IMR-90 (cell line): ENCODE results near the gene GPBAR1. TPM values are rescaled to one million over a fixed set of nuclear protein-coding genes. Genes with fewer than 3 reads are reported as not detected.
A peak's percentile ranks its signal among the peaks of the same experiment; 100 is the strongest.
"Not testable (repeated sequence)": the region's sequence is repeated elsewhere in the genome, so short reads cannot be mapped to it uniquely, and the experiment has no call there.

Source experiments
- ATAC-seq: fragments of 200-7000 bp; cut with Tn5 transposase; 2 replicates; pipeline ENCODE4 v1.9.1; 2020; ENCODE audit warnings: low read depth, mild to moderate bottlenecking, moderate library complexity
- BruUV-seq: library from RNA; stranded (reverse); fragments of 400-500 nt; replicated peaks from 2 replicates; lab custom pipeline; 2021; lab: Mats Ljungman, UMichigan
- CTCF ChIA-PET: fragments of 300-600 bp; formaldehyde crosslinking; extraction: SDS; loops from one replicate; lab custom pipeline; 2021; ENCODE audit warnings: antibody characterized with exemption; lab: Yijun Ruan, JAX
- POLR2A ChIA-PET: fragments of 300-600 bp; sonication (Branson Sonifier 250); formaldehyde crosslinking; loops from one replicate; lab custom pipeline; 2022; ENCODE audit warnings: antibody characterized with exemption; ENCODE audit not compliant: unreplicated experiment; lab: Charles Lee
- DNase-seq: peaks from one replicate; pipeline ENCODE4 v3.0.0; 2013
- H2AFZ ChIP-seq: replicated peaks from 2 replicates; pipeline ENCODE3; 2013; ENCODE audit warnings: low read length, mild to moderate bottlenecking; ENCODE audit not compliant: poor library complexity
- H2AK5ac ChIP-seq: 2 replicates; pipeline ENCODE4 v1.6.1; 2013; ENCODE audit warnings: low read depth, low read length, inconsistent platforms
- H2AK9ac ChIP-seq: replicated peaks from 2 replicates; pipeline ENCODE3; 2013; ENCODE audit warnings: mild to moderate bottlenecking, low read depth, low read length, moderate library complexity; ENCODE audit not compliant: poor library complexity
- H2BK120ac ChIP-seq: 2 replicates; pipeline ENCODE4 v1.6.1; 2013; ENCODE audit warnings: low read depth, low read length, inconsistent platforms
- H2BK15ac ChIP-seq: 3 replicates; pipeline ENCODE4 v1.6.1; 2013; ENCODE audit warnings: low read depth, low read length, inconsistent platforms
- H2BK20ac ChIP-seq: 2 replicates; pipeline ENCODE4 v1.6.1; 2013; ENCODE audit warnings: low read depth, mild to moderate bottlenecking, inconsistent platforms, low read length, moderate library complexity
- H2BK5ac ChIP-seq: 2 replicates; pipeline ENCODE4 v1.6.1; 2013; ENCODE audit warnings: mild to moderate bottlenecking, low read depth, low read length, inconsistent platforms; ENCODE audit not compliant: poor library complexity, severe bottlenecking
- H3K14ac ChIP-seq: replicated peaks from 2 replicates; pipeline ENCODE4 v1.6.1; 2013; ENCODE audit warnings: low read depth, low read length, inconsistent platforms
- H3K18ac ChIP-seq: 2 replicates; pipeline ENCODE4 v1.6.1; 2013; ENCODE audit warnings: low read depth, low read length, control low read depth
- H3K23ac ChIP-seq: 2 replicates; pipeline ENCODE4 v1.6.1; 2013; ENCODE audit warnings: low read depth, low read length, inconsistent platforms
- H3K27ac ChIP-seq: 2 replicates; pipeline ENCODE4 v1.5.1; 2013; ENCODE audit warnings: mild to moderate bottlenecking, control low read depth, low read length; ENCODE audit not compliant: insufficient read depth
- H3K27me3 ChIP-seq: 2 replicates; pipeline ENCODE4 v1.6.1; 2013; ENCODE audit warnings: low read length; ENCODE audit not compliant: control insufficient read depth, insufficient read depth
- H3K36me3 ChIP-seq: 2 replicates; pipeline ENCODE4 v1.6.1; 2013; ENCODE audit warnings: low read length, mixed read lengths; ENCODE audit not compliant: control insufficient read depth, insufficient read depth
- H3K4ac ChIP-seq: 2 replicates; pipeline ENCODE4 v1.6.1; 2013; ENCODE audit warnings: low read depth, low read length, inconsistent platforms
- H3K4me1 ChIP-seq: 2 replicates; pipeline ENCODE4 v1.6.1; 2013; ENCODE audit warnings: low read length, mixed read lengths; ENCODE audit not compliant: control insufficient read depth, insufficient read depth
- H3K4me2 ChIP-seq: 2 replicates; pipeline ENCODE4 v1.6.1; 2013; ENCODE audit warnings: low read depth, mild to moderate bottlenecking, control low read depth, low read length, moderate library complexity
- H3K4me3 ChIP-seq: 2 replicates; pipeline ENCODE4 v1.5.1; 2013; ENCODE audit warnings: low read depth, mild to moderate bottlenecking, control low read depth, low read length, moderate library complexity; ENCODE audit not compliant: insufficient read depth
- H3K56ac ChIP-seq: 2 replicates; pipeline ENCODE4 v1.6.1; 2013; ENCODE audit warnings: low read length, inconsistent platforms; ENCODE audit not compliant: insufficient read depth; ENCODE audit errors: extremely low read depth
- H3K79me1 ChIP-seq, 2 experiments: 2 replicates each; pipeline ENCODE4 v1.6.1; 2013; ENCODE audit warnings: low read length in 2 of 2, inconsistent platforms in 1 of 2, low read depth in 1 of 2
- H3K9ac ChIP-seq: 2 replicates; pipeline ENCODE4 v1.6.1; 2013; ENCODE audit warnings: low read depth, low read length, control low read depth
- H3K9me1 ChIP-seq: 2 replicates; pipeline ENCODE4 v1.6.1; 2013; ENCODE audit warnings: low read length, inconsistent platforms; ENCODE audit not compliant: insufficient read depth
- H3K9me3 ChIP-seq: 2 replicates; pipeline ENCODE4 v1.6.1; 2013; ENCODE audit warnings: low read length; ENCODE audit not compliant: control insufficient read depth, insufficient read depth
- H4K20me1 ChIP-seq: 2 replicates; pipeline ENCODE4 v1.6.1; 2013; ENCODE audit warnings: low read length, inconsistent platforms; ENCODE audit not compliant: insufficient read depth
- H4K5ac ChIP-seq: 2 replicates; pipeline ENCODE4 v1.6.1; 2013; ENCODE audit warnings: mild to moderate bottlenecking, low read depth, low read length, control low read depth
- H4K8ac ChIP-seq, 2 experiments: 2 replicates each; pipeline ENCODE4 v1.6.1; 2013; ENCODE audit warnings: low read depth in 2 of 2, low read length in 2 of 2, control low read depth in 1 of 2, inconsistent platforms in 1 of 2
- H4K91ac ChIP-seq: 2 replicates; pipeline ENCODE4 v1.6.1; 2013; ENCODE audit warnings: low read depth, low read length, inconsistent platforms; ENCODE audit not compliant: insufficient read depth
- RCOR1 ChIP-seq: IDR thresholded peaks from 2 replicates; pipeline ENCODE4 v1.6.1; 2012; ENCODE audit warnings: mild to moderate bottlenecking, low read length, improper control_type of control experiment; ENCODE audit not compliant: insufficient replicate concordance
- WGBS, 2 experiments: methylation state at CpG; one replicate each; pipeline versions ENCODE4 v1.1.5 to v1.1.7; 2013; ENCODE audit warnings: missing lambda C conversion rate in 2 of 2; ENCODE audit not compliant: insufficient read length in 1 of 2; ENCODE audit errors: extremely low coverage in 2 of 2; 5-methylcytosine and 5-hydroxymethylcytosine counted together
- dilution Hi-C: fragments of 300-500 bp; cut with HindIII; formaldehyde crosslinking; loops from one replicate; pipeline ENCODE4 v1.14.3; 2018; ENCODE audit warnings: low sequenced_read_pairs; ENCODE audit not compliant: unreplicated experiment
- in situ Hi-C: fragments of 300-500 bp; cut with MboI; formaldehyde crosslinking; loops from 3 replicates; pipeline ENCODE4 v1.14.3; 2019; ENCODE audit warnings: low sequenced_read_pairs, inconsistent platforms, mixed read lengths
- intact Hi-C: fragments of 100-400 bp; cut with micrococcal nuclease; formaldehyde crosslinking; loops from 2 replicates; pipeline ENCODE4 v1.10.0; 2022
- polyA plus RNA-seq, 3 experiments: library from polyadenylated mRNA; depleted of rRNA; stranded (reverse); fragments of >200 nt; gene quantifications; 2 replicates each; pipeline ENCODE4 v1.2.3, GENCODE V29; 2012; ENCODE audit warnings: low replicate concordance in 1 of 3
- total RNA-seq: library from RNA; depleted of rRNA; stranded (reverse); fragments of >200 nt; gene quantifications from 2 replicates; pipeline ENCODE4 v1.2.3, GENCODE V29; 2012

Gene GPBAR1
- total and polyA plus RNA-seq, 2 of the 4 experiments (the other 2 are of a cell fraction): under 0.01 to 0.21 TPM

DNA sequence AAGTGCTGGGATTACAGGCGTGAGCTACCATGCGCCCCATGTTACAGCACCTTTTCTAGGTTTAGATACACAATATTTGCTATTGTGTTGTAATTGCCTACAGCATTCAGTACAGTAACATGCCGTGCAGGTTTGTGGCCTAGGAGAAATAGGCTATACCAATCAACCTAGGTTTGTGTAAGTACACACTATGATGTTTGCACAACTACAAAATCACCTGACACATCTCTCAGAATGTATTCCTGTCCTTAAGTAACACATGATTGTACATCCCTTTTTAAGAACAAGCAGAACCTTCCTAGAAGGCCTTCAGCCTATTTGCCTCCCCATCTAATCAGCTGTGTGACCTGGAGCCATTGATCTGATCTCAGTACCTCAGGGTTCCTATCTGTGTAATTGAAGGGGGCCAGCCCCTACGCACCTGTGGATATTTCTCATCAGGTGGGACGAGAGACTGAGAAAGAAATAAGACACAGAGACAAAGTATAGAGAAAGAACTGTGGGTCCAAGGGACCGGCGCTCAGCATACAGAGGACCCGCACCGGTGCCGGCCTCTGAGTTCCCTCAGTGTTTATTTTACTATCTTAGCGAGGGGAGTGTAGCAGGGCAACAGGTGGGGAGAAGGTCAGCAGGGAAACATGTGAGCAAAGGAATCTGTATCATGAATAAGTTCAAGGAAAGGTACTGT, 50.2 kb downstream of the GPBAR1 start (continued):
- no peak for TF ChIP-seq RCOR1

DNA sequence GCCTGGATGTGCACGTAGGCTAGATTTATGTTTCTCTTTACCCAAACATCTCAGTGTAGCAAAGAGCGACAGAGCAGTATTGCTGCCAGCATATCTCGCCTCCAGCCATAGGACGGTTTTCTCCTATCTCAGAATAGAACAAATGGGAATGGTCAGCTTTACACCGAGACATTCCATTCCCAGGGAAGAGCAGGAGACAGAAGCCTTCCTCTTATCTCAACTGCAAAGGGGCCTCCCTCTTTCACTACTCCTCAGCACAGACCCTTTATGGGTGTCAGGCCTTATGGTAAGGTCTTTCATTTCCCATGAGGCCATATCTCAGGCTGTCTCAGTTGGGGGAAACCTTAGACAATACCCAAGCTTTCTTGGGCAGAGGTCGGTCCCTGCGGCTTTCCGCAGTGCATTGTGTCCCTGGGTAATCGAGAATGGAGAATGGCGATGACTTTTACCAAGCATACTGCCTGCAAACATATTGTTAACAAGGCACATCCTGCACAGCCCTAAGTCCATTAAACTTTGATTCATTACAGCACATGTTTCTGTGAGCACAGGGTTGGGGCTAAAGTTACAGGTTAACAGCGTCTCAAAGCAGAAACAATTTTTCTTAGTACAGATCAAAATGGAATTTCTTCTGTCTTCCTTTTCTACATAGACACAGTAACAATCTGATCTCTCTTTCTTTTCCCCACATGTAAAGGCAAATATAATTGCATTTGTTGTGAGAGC, 50.9 kb downstream of the GPBAR1 start:
- H3K9me1 ChIP-seq, H3K27ac ChIP-seq, POLR2A ChIA-PET, H3K18ac ChIP-seq, H2AK5ac ChIP-seq, H3K14ac ChIP-seq, H4K8ac ChIP-seq, H2BK120ac ChIP-seq, H2BK20ac ChIP-seq, DNase-seq, BruUV-seq, H4K91ac ChIP-seq, H3K4me3 ChIP-seq, H3K79me1 ChIP-seq, H3K9ac ChIP-seq, dilution Hi-C loops, H2BK5ac ChIP-seq, H3K23ac ChIP-seq, H3K36me3 ChIP-seq, H3K27me3 ChIP-seq, H3K56ac ChIP-seq, intact Hi-C loops, H3K4me1 ChIP-seq, H4K20me1 ChIP-seq, ATAC-seq, H3K9me3 ChIP-seq, H2BK15ac ChIP-seq, H4K5ac ChIP-seq, H2AK9ac ChIP-seq: not testable (repeated sequence)
- no CpG with 5 or more reads among the region's 11 CpGs for WGBS, 2 experiments
- Histone ChIP-seq H3K4me2 (0 out of 2 replicates have a peak overlapping the region, but pooled peaks have one; percentile 10), H2AFZ (peak overlapping the region; percentile 43), H3K4ac (0 out of 2 replicates have a peak overlapping the region, but pooled peaks have one; percentile 2)
- in situ Hi-C loops: loop anchor here (5.0 kb wide), 1 partner anchor 41 kb away; no protein-coding TSS in a partner anchor
- CTCF ChIA-PET: interaction anchor here (0.7 to 1.0 kb wide), 4 partner anchors 11 to 978 kb away, joined by 3 to 4 read pairs (median 3); partner anchors contain the start of gene CATIP
